HG03280 (cell line): Measurements from ENCODE around the gene SH3RF1.

Experiments used
- ATAC-seq: cut with Tn5 transposase; IDR thresholded peaks from one replicate; pipeline ENCODE4 v1.9.1; 2021; ENCODE audit warnings: mild to moderate bottlenecking, moderate library complexity; ENCODE audit not compliant: unreplicated experiment

Gene SH3RF1

DNA sequence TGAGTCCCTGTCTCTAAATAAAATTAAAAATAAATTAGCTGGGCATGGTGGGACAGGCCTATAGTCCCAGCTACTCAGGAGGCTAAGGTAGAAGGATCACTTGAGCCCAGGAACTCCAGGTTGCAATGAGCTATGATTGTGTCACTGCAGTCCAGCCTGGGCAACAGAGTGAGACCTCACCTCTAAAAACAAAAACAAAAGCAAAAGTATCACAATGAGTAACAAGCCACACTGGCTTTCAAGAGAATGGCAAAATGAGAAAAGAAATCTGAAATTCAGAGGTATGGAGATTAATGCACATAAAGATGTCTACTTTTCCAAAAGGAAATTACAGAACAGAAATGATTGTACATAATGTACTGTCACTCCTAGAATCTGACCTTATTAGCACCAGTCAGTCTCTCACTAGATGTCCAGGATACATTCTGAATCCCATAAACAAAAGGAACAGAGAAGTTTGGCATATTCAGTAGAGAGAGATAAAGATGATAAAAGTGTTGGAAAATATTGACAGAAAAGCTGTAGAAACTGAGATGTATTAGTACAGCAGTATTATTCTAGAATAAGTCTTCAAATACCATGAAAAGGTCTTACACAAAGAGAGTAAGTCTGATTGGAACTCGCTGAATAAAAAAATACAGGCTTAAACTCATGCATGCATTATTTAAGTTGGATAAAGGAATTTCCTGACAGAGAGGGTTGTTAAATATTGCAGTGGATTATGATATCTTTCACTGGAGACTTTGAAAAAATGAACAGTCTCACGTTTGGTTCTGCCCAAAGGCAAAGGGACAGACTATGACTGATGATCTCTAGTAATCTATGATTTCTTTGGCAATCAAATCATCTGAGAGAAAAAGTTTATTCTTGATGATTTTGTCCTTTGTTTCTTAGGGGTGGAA is 102.5 kb downstream of the SH3RF1 start:
- ATAC-seq: peak; percentile 89

DNA sequence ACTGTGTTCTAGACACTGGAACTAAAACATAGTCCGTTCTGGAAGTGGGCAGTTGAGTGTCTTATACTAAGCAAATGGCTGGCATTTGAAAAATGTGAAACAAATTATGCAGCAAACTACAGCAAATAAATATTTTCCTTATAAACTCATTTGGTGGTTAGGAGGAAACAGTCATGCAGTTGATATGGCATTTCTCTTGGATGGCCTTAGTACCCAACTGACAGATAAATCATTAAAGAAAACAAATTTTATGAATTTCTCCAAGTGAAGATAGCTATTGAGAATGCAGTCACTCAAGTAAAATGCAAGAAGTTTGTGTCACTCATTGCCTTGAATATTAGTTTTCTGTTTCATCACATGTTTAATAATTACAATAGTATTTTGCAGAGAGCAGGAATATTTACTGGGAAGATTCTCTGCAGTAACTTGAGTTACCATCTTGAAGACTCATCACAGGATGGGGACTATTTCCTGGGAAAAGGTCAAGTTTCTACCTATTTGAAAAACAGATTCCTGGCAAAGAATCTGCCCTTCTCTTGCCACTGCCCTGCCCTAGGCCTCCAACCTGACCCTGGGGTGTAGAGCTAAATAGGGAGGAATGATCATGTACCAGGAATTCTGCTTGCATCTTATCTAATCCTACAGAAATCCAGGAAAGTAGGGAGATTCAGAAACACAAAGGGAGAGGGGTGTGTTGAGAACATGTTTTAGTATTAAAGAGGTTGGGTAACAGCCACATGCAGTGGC is 105.9 kb downstream of the SH3RF1 start:
- ATAC-seq: no peak

DNA sequence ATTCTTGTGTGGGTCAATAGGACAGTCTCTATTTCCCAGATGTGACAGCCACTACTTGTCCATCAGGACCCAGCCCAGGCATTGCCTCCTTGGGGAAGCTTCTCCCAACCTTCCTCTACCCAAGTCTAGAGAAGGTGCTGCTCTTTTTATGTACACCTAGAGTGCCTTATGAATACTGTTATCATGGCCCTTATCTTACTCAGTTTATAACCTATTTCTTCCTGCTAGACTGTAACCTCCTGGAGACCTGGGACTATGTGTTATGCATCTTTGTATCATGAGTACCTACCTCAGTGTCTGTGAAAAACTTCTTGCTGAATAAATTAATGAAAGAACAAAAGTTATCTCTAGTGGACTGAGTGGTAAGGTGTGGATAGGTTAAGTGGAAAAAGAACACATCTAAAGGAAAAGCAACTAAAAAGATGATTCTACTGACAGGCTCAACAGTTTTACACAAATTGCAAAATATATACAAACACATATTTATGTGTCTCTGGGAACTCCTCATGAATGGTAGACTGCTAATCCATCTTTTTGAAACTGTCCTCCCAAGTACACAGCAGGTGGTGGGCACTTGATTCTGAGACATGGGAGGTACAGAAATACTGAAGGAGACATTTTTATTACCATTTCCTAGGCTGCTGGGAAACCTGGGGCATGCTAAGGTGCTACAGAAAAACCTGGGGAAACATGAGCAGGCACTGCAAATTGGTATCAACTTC is 106.6 kb downstream of the SH3RF1 start:
- no peak for ATAC-seq

DNA sequence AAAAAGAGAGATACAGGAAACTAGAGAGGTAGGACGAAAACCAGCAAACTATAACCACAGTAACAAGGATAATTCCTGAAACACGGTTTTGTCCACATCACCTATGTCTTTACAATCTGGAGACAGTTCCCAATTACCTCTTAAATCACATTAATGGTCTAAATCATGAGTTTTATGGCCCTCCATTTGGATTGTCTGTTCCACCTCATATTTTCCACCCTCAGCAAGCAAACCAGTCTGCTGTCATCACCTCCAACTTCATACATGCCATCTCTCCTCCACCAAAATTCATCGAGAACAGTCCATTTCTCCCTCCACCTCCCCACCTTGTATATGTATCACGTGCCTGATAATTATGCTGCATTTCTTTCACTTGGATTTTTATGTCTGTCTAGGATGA is 107.3 kb downstream of the SH3RF1 start:
- no peak for ATAC-seq

DNA sequence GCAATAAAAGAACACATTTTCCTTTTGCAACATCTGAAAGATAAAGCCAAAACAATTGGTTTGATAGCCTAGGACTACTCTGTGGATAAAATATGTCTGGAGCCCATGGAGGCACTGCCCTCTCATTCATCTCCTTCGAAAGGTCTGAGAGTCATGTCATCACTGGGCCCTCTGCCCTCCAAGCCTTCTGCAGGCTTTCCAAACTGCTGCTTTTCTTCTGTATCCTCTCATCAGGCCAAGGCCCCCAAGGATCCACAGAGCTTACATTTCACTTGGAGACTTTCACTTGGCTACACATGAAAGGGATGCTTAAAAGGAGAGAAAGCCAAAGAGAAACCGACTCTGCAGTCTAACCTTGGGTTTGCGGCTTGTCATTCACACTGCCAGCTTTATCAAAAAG is 109.9 kb downstream of the SH3RF1 start:
- no peak for ATAC-seq

DNA sequence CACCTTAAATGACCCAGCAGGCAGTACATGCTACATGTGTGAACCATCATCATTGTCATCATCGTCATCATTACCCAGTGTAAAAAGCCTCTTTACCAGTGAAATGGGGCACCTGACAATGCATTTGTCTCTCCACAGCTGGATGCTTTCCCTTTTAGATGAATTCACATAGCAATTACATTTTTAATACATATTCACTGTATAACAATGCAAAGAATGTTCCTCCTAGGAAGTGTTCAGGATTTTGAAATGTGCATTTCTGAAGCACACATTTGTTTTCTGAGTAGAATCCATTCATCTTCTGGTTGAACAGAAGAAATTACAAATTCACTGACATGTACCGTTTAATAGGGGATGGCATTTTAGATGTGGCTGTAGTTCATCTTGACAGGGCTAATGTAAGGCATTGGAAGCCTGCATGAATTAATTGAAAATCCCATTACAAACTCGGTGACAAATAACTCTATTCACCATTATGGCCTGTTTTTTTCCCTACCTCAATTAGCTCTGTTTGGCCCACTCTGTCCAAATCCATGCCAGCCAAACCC is 111.1 kb downstream of the SH3RF1 start:
- no peak for ATAC-seq

DNA sequence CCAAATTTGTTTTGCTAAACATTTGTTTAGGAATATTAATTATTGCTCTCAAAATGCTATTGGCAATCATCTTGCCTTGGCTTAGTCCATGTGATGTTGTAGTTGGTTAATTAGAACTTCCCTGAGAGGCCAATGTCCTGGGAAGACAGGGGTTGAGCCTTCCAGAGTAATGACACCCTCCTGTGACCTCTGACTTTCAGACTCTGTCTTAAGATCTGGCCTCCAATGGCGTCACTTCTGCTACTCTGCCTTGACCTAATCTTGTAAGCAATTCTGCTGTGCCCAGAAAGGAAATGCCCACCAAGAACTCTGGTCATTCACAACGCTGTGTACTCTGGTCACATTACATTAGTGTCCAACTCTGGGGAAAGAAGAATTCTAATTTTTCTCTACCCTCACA is 111.9 kb downstream of the SH3RF1 start:
- ATAC-seq: no peak

DNA sequence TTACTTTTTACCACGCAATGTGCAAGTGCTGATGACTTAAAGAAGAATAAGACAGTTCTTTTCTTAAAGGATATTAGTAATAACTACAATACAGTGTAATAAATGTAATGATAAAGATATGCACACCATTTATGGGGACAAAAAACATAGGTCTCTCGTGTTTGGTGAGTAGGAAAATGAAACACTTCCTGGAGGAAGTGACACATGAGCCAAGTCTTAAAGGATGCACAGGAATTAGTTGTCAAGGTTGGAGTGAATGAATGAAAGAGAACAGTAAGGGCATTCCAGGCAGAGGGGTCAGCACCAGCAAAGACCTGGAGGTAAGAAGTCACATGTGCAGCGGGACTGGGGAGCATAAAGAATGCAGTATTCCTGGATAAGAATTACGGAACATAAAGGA is 112.7 kb downstream of the SH3RF1 start:
- ATAC-seq: no peak

DNA sequence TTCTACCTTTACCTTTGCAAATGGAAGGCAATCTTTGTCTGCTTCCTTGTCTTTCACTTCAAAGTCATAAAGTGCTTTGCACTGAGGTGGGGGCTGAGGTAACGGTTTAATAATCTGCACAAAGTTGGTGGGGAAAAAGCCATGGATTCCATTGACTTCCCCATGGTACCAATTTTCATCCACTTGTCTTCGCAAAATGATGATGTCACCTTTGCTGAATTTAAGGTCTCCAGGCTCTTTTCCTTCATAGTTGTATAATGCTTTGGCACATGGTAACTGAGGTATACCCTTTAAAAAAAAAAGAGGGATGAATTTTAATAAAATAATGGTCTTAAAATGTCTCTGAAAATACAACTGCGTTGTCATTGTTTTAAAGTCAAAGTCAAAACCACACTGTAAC is 114.4 kb downstream of the SH3RF1 start:
- no peak for ATAC-seq

DNA sequence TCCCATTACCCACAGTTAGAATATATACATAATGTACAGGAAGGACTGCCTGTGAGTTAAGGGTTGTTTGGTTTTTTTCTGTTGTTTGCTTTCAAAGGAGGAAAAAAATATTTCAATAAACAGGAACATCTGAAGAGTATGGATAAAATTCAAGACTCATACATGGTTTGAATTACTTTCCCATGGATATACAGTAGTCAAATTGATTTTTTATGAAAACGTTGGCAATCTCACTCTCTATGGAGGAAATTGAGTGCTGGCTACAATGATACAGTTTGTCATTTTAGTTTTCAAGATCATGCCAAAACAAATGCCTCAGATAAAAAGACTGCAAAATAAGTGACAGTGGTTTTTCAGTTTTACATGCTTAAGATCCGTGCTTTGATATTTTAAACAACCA is 116.6 kb downstream of the SH3RF1 start:
- no peak for ATAC-seq

DNA sequence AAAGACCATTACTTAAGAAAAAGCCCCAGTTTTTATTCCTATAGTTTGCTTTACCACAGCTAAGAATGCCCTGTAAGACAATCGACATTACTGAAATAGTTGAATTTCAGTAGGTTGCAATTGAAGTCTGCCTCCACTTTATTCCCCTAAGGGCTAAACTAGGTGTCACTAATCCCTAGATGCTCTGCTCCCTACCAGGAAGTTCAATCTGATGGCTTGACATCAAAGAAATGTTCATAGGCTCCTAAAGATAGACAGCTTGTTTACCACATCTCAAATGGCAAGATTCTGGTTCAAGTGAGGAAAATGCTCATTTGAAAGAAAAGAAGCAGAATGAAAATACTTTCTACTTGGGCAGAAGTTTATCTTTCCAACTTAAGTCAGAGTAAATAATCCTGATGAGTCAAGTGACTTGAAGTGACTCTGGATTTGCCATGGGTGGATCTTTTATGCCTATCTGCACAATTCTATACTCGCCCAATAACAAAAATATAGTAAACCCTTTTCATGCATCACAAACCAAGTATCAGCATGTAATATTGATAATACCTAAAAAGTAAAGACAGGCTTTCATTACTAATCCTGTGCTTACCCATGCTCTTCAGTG is 117.2 kb downstream of the SH3RF1 start:
- no peak for ATAC-seq

DNA sequence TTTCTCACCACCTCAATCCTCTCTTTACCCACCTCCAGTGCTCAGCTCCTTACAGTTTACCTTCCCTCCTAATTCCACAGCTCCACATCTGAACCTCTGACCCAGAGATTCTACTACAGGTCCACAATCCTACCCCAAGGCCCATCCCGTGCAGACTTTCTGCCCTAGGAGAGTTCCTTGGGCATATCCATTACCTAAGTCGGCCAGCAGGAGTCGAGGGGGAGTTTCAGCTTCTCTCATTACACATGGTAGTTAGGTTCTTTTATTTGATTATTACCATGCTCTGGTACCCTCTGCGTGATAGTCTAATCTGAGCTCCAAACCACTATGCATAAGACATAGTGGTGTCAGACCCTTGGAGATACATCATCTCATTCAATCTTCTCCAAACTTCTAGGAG is 117.9 kb downstream of the SH3RF1 start:
- ATAC-seq: no peak

DNA sequence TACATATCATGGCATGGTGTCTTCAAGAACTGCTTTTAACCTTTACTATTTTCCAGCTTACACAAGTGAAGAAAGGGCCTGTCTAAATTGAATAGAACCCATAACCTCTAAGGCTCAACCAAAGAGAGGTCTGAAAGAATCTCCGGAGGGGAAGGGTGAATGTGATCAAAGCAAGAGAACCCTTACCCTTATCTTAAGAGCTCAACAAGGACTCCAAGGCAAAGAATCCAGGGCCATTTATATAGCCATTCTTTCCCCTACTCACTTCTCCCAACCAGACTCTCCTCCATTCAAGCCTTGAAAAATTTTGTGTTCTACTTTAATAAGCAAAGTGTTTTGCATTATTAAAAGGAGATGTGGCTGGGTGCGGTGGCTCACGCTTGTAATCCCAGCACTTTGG is 118.7 kb downstream of the SH3RF1 start:
- no peak for ATAC-seq

DNA sequence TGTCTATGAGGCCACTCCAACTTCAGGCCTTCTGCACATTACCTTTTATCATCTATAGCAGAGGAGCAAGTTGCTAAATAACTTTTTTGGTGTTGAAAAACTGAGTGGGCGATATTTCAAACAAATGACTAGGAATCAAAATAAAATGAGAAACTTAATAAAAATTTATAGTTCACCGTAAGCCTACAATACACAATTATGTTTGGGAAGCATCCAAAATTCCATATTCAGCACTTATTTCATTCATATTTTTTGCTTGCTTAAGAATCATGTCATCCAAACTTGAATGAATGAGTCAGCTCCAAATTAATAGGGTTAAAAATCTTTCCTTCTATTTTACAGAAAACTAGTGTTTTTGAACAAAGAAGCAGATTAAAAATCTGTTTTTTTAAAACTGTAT is 119.1 kb downstream of the SH3RF1 start:
- no peak for ATAC-seq

DNA sequence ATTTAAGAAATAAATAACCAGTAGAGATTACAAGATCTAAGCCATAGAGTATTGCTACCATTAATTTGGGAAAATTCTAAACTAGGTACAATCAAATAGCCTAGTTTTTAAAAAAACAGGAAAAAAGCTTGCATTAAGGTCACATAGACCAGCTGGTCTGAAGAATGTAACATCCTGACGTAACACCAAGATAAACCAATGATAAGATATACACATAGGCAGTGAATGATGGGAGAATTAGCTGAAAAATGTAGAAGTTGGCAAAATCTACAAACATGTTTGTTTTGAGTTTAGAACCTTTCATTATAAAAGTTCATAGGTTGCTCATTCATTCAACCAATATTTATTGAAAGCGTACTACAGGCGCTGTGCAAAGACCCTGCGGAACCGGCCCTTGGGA is 120.0 kb downstream of the SH3RF1 start:
- no peak for ATAC-seq

DNA sequence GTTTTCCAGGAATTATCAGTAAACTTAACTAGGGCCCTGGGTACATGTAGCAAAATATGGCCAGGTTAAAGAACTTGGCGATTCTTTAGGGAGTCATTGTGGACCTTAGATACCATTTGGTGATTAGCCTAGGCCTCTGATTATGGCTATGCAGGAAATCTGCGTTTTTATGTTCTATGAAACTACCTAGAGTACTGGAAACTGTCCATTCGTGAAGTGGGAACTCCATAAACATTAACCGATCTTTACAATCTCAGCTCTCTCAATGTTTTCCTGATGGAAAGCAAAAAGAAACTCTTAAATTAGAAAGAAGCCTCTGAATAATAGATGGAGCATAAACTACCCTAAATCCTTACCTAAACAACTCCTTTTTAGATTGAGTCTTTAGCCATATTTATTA is 121.9 kb downstream of the SH3RF1 start:
- ATAC-seq: no peak

DNA sequence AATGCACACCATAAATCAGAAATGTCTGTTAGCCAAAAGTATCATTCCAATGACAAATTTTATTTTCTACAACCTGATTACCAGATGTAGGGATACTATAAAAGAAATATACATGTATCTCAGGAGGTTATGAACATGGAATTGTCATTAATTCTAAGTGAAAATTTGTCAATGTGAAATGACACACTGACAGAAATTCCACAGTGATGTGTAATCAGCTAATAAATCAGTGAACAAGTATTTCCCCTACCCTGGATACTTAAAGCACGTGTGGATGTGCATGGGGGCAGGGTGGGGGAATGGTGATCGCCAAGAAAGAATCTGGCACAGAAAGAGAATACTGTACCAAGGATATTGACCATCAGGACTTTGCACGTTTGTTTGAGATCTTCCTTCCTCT is 123.6 kb downstream of the SH3RF1 start:
- ATAC-seq: no peak

DNA sequence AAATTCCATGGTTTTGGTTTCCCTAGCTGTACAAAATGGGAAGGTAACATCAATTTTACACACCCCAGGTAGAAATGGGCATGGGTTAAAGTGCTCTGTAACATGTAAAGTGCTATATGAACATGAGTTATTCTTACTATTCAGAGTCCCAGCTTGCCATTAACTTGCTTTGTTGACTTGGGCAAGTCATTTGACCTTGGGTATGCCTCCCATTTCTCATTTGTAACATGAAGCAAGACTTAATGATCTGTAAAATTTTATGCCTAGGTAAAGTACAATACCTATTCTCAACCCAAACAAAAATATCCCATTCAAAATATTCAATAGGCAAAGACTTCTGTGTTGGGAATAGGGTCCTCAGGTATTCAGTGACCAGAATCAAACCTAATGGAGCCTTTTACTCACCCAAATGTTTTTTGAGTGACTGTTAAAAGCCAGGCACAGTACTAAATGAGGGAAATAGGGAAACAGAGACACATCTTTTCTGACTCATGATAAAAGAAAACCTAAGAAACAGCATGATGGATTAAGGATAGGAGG is 126.6 kb downstream of the SH3RF1 start:
- no peak for ATAC-seq

DNA sequence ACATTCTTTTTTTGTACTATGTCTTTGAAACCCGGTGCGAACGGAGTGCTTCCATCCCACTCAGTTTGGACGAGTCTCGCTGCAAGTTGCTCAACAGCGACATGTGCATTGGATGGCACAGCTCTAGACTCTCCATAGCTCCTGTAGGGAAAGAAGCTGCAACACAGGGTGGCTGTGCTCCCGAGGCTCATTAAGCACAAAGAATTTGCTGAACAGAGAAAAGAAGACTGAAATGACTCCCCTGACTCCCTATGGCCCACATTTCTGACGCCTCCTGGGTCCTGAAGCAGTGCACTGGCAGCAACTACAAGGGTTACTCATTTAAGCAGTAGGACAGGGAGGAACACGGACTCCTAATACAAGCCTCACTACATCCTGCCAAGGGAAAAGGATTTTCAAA is 127.4 kb downstream of the SH3RF1 start:
- ATAC-seq: no peak

DNA sequence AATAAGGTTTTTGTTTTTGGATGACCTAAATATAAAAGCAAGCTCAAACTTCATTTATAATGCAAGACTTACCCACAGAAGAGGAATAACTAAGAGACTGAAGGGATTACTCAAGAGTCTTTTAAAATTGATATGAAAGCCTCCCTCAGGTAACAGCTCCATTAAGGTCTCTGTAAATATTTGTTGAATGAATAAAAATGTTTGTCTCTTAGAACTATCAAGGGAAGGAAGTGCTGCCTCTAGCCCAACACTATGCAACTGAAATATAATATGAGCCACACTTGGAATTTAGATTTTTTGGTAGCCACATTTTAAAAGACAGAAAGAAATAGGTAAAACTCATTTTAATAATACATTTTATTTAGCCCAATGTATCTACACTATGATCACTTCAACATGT is 127.8 kb downstream of the SH3RF1 start:
- no peak for ATAC-seq

DNA sequence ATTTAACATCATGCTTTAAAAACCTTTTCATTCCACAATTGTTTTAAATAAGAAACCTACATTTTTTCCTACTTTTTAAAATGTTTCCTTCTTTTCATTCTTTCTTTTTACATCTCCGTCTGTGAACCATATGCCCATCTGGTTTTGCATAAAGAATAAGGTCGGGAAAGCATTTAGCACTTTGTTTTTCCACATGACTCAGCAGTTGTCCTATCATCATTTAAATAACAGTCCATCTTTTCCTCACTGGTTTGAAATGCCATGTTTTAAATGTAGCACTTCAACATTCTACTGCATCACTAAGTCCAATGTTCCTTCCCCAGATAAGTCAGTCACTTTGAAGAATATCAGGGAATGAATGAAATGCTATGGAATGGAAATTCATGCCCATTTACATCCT is 128.4 kb downstream of the SH3RF1 start:
- ATAC-seq: no peak
